Suprapubic skin (tissue), 3 donors: ENCODE measurements around the gene PLCG2.

ENCODE experiments used
- CTCF ChIP-seq, 2 donors: fragments of 200-600 bp in 1 of 2; fragments of 450-650 bp in 1 of 2; sonication (generic) in 1 of 2; IDR thresholded peaks; one replicate each; pipeline ENCODE4 v1.5.1; 2016 to 2019; ENCODE audit warnings: antibody characterized with exemption in 2 of 2, mild to moderate bottlenecking in 1 of 2, moderate library complexity in 1 of 2
- POLR2A ChIP-seq, 2 donors: fragments of 450-650 bp; IDR thresholded peaks; one replicate each; pipeline ENCODE4 v1.6.1; 2017; ENCODE audit warnings: antibody characterized with exemption in 2 of 2, mild to moderate bottlenecking in 2 of 2, moderate library complexity in 2 of 2

GRCh38 chr16:81879625-81880024, 100.5 kb downstream of the PLCG2 start:
- TF ChIP-seq CTCF (IDR thresholded peaks at IDR 0.05) = no peak
- no peak for TF ChIP-seq POLR2A (IDR thresholded peaks at IDR 0.05)
